HEK293 (cell line): ENCODE data around the gene TAGAP.

Source experiments
- GLI4 ChIP-seq: fragments of 450-650 bp; formaldehyde crosslinking; IDR thresholded peaks from 2 replicates; pipeline ENCODE4 v1.5.1; 2016; ENCODE audit warnings: missing biosample characterization, missing genetic modification characterization
- KLF10 ChIP-seq: fragments of 450-650 bp; IDR thresholded peaks from 2 replicates; pipeline ENCODE4 v1.5.1; 2018; ENCODE audit warnings: missing biosample characterization, mild to moderate bottlenecking, missing genetic modification characterization
- SETDB1 ChIP-seq: IDR thresholded peaks from one replicate; pipeline ENCODE4 v1.6.1; 2017; ENCODE audit warnings: mild to moderate bottlenecking, low read length, moderate library complexity, mixed read lengths; ENCODE audit not compliant: insufficient read length
- YY1 ChIP-seq: fragments of 450-650 bp; formaldehyde crosslinking; IDR thresholded peaks from 2 replicates; pipeline ENCODE4 v1.5.1; 2018; ENCODE audit warnings: missing biosample characterization, missing genetic modification characterization
- ZBTB8A ChIP-seq: fragments of 450-650 bp; formaldehyde crosslinking; IDR thresholded peaks from 2 replicates; pipeline ENCODE4 v1.5.1; 2016; ENCODE audit warnings: missing biosample characterization, missing genetic modification characterization
- ZNF174 ChIP-seq: fragments of 450-650 bp; formaldehyde crosslinking; IDR thresholded peaks from 2 replicates; pipeline ENCODE4 v1.5.0; 2017; ENCODE audit warnings: missing biosample characterization, mild to moderate bottlenecking, missing genetic modification characterization
- ZNF350 ChIP-seq: fragments of 450-650 bp; formaldehyde crosslinking; IDR thresholded peaks from 2 replicates; pipeline ENCODE4 v1.5.0; 2017; ENCODE audit warnings: missing biosample characterization, mild to moderate bottlenecking, missing genetic modification characterization
- ZNF621 ChIP-seq: fragments of 450-650 bp; formaldehyde crosslinking; IDR thresholded peaks from 2 replicates; pipeline ENCODE4 v1.5.1; 2017; ENCODE audit warnings: missing biosample characterization, missing genetic modification characterization
- ZNF768 ChIP-seq: fragments of 450-650 bp; formaldehyde crosslinking; IDR thresholded peaks from 2 replicates; pipeline ENCODE4 v1.5.1; 2018; ENCODE audit warnings: missing biosample characterization, mild to moderate bottlenecking, missing genetic modification characterization
- ZNF792 ChIP-seq: fragments of 450-650 bp; formaldehyde crosslinking; IDR thresholded peaks from 2 replicates; pipeline ENCODE4 v1.5.1; 2016; ENCODE audit warnings: missing biosample characterization, missing genetic modification characterization
- TF ChIP-seq, protein P1 (sequence below): fragments of 450-650 bp; formaldehyde crosslinking; IDR thresholded peaks from 2 replicates; pipeline ENCODE4 v1.5.1; 2016; ENCODE audit warnings: missing biosample characterization, missing genetic modification characterization
- TF ChIP-seq, protein P2 (sequence below): fragments of 450-650 bp; formaldehyde crosslinking; IDR thresholded peaks from 2 replicates; pipeline ENCODE4 v1.5.1; 2016; ENCODE audit warnings: missing biosample characterization, missing genetic modification characterization
- TF ChIP-seq, protein P3 (sequence below): fragments of 450-650 bp; formaldehyde crosslinking; IDR thresholded peaks from 2 replicates; pipeline ENCODE4 v1.5.1; 2016; ENCODE audit warnings: missing biosample characterization, missing genetic modification characterization
- TF ChIP-seq, protein P4 (sequence below): fragments of 450-650 bp; formaldehyde crosslinking; IDR thresholded peaks from 2 replicates; pipeline ENCODE4 v1.5.1; 2016; ENCODE audit warnings: missing biosample characterization, missing genetic modification characterization, borderline replicate concordance

DNA sequence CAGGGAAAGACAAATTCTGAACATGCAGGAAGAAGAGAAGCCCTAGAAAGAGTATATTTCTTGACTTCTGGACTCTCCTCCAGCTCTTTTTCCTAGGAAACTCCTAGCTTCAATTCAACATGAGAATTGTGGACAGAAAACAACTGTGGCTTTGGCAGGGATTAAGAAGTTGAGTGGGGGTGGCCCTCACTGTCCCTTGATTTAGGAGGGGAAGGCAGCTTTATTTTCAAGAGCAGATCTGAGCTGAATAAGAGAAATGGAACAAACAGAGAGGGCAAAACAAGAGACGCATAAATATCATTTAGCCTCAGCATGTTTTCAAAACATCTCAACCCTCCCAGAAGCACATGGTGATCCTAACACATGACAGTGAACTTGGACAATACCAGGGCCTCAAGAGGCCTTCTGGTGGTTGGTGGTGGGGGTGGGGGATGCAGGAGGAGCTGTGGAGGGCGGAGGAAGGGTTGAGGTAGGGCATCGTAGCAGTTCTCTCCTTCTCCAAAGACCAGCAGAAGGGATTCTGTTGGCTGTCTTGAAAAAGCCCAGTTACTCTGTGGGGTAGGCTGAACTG, 21.1 kb upstream of the TAGAP start:
- TF ChIP-seq, protein P1, sequence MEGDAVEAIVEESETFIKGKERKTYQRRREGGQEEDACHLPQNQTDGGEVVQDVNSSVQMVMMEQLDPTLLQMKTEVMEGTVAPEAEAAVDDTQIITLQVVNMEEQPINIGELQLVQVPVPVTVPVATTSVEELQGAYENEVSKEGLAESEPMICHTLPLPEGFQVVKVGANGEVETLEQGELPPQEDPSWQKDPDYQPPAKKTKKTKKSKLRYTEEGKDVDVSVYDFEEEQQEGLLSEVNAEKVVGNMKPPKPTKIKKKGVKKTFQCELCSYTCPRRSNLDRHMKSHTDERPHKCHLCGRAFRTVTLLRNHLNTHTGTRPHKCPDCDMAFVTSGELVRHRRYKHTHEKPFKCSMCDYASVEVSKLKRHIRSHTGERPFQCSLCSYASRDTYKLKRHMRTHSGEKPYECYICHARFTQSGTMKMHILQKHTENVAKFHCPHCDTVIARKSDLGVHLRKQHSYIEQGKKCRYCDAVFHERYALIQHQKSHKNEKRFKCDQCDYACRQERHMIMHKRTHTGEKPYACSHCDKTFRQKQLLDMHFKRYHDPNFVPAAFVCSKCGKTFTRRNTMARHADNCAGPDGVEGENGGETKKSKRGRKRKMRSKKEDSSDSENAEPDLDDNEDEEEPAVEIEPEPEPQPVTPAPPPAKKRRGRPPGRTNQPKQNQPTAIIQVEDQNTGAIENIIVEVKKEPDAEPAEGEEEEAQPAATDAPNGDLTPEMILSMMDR (tag by site-specific recombination), result no peak
- TF ChIP-seq, protein P2, sequence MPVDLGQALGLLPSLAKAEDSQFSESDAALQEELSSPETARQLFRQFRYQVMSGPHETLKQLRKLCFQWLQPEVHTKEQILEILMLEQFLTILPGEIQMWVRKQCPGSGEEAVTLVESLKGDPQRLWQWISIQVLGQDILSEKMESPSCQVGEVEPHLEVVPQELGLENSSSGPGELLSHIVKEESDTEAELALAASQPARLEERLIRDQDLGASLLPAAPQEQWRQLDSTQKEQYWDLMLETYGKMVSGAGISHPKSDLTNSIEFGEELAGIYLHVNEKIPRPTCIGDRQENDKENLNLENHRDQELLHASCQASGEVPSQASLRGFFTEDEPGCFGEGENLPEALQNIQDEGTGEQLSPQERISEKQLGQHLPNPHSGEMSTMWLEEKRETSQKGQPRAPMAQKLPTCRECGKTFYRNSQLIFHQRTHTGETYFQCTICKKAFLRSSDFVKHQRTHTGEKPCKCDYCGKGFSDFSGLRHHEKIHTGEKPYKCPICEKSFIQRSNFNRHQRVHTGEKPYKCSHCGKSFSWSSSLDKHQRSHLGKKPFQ (tag by site-specific recombination), result no peak
- TF ChIP-seq ZNF792 (tag by site-specific recombination), result no peak
- no peak for TF ChIP-seq KLF10 (tag by site-specific recombination)
- TF ChIP-seq SETDB1, result no peak
- TF ChIP-seq ZBTB8A (tag by site-specific recombination), result no peak
- TF ChIP-seq YY1 (tag by site-specific recombination), result no peak
- no peak for TF ChIP-seq ZNF350 (tag by site-specific recombination)
- TF ChIP-seq, protein P3, sequence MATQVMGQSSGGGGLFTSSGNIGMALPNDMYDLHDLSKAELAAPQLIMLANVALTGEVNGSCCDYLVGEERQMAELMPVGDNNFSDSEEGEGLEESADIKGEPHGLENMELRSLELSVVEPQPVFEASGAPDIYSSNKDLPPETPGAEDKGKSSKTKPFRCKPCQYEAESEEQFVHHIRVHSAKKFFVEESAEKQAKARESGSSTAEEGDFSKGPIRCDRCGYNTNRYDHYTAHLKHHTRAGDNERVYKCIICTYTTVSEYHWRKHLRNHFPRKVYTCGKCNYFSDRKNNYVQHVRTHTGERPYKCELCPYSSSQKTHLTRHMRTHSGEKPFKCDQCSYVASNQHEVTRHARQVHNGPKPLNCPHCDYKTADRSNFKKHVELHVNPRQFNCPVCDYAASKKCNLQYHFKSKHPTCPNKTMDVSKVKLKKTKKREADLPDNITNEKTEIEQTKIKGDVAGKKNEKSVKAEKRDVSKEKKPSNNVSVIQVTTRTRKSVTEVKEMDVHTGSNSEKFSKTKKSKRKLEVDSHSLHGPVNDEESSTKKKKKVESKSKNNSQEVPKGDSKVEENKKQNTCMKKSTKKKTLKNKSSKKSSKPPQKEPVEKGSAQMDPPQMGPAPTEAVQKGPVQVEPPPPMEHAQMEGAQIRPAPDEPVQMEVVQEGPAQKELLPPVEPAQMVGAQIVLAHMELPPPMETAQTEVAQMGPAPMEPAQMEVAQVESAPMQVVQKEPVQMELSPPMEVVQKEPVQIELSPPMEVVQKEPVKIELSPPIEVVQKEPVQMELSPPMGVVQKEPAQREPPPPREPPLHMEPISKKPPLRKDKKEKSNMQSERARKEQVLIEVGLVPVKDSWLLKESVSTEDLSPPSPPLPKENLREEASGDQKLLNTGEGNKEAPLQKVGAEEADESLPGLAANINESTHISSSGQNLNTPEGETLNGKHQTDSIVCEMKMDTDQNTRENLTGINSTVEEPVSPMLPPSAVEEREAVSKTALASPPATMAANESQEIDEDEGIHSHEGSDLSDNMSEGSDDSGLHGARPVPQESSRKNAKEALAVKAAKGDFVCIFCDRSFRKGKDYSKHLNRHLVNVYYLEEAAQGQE (tag by site-specific recombination), result no peak
- no peak for TF ChIP-seq ZNF621 (tag by site-specific recombination)
- TF ChIP-seq, protein P4, sequence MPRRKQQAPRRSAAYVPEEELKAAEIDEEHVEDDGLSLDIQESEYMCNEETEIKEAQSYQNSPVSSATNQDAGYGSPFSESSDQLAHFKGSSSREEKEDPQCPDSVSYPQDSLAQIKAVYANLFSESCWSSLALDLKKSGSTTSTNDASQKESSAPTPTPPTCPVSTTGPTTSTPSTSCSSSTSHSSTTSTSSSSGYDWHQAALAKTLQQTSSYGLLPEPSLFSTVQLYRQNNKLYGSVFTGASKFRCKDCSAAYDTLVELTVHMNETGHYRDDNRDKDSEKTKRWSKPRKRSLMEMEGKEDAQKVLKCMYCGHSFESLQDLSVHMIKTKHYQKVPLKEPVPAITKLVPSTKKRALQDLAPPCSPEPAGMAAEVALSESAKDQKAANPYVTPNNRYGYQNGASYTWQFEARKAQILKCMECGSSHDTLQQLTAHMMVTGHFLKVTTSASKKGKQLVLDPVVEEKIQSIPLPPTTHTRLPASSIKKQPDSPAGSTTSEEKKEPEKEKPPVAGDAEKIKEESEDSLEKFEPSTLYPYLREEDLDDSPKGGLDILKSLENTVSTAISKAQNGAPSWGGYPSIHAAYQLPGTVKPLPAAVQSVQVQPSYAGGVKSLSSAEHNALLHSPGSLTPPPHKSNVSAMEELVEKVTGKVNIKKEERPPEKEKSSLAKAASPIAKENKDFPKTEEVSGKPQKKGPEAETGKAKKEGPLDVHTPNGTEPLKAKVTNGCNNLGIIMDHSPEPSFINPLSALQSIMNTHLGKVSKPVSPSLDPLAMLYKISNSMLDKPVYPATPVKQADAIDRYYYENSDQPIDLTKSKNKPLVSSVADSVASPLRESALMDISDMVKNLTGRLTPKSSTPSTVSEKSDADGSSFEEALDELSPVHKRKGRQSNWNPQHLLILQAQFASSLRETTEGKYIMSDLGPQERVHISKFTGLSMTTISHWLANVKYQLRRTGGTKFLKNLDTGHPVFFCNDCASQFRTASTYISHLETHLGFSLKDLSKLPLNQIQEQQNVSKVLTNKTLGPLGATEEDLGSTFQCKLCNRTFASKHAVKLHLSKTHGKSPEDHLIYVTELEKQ, result no peak
- TF ChIP-seq ZNF768, result no peak
- no peak for TF ChIP-seq ZNF174 (tag by site-specific recombination)
- no peak for TF ChIP-seq GLI4 (tag by site-specific recombination)
